GM21717 (cell line): ENCODE measurements around the gene SCN4A.
A peak's percentile ranks its signal among the peaks of the same experiment; 100 is the strongest.
"Not testable (repeated sequence)": the region's sequence is repeated elsewhere in the genome, so short reads cannot be mapped to it uniquely, and the experiment has no call there.

Source experiments
- ATAC-seq: cut with Tn5 transposase; IDR thresholded peaks from one replicate; pipeline ENCODE4 v1.9.1; 2021; ENCODE audit warnings: mild to moderate bottlenecking, moderate library complexity; ENCODE audit not compliant: unreplicated experiment

The SCN4A gene

DNA sequence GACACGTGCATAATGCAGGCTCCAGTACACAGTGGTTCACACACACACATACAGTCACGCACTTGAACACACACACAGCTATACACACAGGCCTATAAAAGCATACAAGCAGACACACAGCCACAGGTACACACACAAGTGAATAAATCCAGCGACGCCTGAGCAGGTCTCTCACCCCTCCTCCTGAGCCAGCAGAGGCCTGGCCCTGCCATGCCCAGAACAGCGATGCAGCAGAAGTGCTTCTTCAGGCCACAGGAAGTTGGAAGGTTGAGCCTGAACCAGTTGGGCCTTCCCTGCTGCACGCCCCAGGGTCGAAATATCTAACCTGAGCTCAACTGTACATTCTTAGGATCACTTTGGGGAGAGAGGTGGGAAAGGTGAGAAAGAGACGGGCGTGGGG lies 33.3 kb downstream of the SCN4A start:
- ATAC-seq, result no peak

DNA sequence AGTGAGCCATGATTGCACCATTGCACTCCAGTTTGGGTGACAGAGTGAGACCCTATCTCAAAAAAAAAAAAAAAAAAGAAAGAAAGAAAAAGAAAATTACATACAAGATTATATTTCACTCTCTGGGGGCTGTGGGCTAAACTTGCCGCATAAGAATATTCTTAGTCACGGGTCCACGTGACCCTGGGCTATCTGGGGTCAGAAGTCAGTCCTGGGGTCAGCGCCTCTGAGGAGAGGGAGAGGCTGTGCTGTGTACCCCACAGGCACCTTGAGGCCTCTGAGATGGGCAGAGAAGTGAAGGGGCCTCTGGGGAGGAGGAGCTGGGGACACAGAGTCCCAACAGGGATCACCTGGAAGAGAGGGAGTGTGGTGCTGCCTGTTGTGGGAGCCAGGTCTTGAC lies 34.8 kb downstream of the SCN4A start:
- no peak for ATAC-seq

DNA sequence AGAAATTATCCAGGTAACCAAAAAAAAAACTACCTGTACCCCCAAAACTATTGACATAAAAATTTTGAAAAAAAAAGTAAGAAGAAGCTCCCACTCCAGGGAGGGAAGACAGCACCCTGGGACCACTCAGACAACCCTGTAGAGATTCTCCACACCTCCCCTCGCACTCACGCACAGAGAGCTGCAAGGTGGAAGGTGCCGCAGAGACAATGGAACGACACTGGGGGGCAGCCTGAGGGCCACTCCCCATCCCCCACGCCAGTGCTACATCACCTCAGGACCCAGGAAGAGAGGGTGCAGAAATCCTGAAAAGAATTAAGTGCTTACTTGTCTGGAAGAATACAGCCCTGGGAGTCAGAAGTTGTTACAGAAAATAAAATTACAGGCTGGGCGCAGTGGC lies 35.4 kb downstream of the SCN4A start:
- ATAC-seq, result no peak

DNA sequence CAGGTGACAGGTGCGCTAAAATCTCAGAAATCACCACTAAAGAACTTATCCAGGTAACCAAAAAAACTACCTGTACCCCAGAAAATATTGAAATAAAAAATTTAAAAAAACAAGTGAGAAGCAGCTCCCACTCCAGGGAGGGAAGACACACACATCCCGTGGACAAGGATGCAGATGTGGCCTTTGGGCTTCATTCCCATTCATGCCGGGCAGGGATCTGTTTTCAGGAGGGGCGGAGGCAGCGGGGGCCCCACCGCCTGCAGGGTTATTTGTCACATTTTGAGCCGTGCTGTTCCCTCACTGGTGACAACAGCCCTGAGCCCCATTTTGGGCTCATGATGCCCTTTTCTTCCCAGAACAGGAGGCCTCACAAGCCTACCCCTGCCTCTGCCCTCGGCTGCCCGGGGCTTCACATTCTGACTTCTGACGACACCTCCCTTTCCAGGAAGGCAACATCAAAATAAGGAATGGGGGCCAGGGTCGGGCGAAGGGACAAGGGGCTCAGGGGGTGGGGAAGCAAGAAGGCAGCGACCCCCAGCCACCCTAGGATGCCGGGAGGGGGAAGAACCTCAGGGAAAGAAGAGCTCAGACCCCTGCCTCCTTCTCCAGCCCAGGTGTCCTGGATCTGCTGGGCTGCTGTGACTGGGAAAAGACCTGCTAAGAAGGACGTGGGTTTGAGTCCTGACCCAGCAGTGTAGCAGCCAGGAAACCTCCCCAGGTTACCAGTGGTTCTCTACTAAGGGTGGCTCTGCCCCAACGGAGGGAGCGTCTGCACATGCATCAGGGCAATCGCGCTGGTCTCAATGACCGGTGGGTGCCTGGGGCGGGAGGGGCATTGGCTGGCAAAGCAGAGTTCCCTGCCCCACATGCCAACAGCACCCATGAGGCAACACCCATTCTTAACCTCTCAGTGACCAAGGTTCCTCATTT lies 38.3 kb downstream of the SCN4A start:
- no peak for ATAC-seq

DNA sequence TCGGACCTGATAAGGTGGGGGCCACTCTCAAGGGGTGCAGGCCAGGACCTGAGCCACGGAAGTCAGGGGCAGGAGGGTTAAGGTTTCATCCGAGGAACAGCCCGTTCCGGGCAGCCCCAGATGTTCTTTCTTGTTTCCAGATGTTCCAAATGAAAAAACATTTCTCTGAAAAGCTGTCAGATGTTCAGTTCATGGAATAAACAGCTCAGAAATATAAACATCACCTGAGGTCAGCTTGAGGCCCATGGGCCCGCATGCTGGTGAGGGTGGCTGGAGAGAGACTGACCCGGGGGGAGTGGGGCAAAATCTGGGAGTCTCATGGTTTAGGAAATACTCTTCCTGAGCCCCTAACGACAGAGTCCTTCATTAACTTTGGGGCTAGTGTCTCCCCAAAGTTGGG lies 39.1 kb downstream of the SCN4A start:
- ATAC-seq, result no peak

DNA sequence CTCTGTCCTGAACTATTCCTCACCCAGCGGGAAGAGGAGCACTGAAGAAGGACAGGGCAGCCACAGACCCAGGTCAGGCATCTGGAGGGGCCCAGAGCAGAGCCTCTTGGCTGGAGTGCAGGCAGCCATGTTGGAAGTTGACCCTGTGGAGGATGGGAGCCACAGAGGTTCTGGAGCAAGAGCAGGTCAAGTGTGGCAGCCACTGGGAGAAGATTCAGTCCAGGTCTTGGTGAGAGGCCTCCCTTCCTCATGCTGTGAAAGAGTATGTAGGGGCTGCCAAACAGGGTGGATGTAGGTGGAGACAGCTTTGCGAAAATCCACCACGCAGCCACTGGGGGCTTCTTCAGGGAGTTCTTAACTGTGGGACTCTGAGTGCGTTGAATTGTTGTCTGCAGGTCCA lies 40.0 kb downstream of the SCN4A start:
- peak; percentile 19 for ATAC-seq

DNA sequence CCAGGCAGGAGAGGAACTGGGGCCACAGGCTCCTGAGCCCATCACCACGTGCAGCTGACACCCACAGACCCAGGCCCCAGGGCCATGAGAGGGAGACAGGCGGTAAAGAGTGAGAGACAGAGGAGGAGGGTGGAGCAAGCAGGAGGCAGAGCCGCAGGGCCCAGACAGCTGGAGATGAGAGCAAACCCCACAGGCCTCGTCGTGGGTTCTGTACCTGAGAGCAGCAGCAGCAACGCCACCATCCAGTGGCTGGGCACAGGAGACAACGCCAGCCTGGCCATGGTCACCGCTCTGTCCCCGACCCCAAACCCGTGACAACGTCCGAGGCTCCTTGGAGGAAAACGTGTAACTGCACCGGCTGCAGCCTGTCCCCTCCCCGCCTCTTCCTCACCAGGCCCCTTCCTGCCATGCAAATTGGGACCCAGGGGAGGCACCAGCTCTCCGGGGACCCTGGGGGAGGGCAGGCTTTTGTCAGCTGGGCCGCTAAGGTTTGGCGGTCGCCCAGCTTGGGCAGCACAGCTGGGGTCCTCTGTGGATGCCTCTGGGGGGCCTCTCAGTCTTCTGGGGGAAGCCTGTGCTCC lies 40.6 kb downstream of the SCN4A start, which contains the start of gene CD79B:
TSS of gene CD79B (minus strand) at position 351 of the 581 bp plus-strand sequence. CDS start at position 281, 70 bp downstream.
- peak; percentile 62 for ATAC-seq

DNA sequence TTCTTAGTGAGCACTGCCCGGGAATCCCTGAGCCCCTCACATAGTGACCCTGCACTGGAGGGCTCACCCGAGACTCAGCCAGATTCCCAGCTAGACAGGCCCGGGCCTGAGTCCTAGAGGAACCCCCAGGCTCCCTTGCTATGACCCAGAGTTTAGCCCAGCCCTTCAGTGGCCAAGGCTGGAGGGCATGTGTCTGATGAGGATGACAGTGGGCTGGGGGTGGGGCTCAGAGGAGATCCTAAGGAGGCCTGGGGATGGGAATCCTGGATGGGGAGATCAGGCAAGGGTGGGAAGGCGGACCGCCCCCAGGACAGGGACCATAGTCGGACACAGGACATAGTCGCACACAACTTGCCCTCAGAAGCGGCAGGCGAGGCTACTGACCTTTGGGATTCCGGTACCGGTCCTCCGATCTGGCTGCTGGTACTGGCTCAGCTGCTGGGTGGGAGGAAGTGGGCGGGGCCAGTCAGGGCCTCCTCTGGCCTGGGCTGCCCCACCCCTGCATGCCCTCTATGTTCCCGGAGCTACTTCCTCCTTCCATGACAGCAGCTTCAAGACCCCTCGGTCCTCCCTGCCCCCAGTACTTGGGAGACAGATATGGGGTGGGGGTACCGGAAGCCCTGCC lies 41.7 kb downstream of the SCN4A start:
- no peak for ATAC-seq

DNA sequence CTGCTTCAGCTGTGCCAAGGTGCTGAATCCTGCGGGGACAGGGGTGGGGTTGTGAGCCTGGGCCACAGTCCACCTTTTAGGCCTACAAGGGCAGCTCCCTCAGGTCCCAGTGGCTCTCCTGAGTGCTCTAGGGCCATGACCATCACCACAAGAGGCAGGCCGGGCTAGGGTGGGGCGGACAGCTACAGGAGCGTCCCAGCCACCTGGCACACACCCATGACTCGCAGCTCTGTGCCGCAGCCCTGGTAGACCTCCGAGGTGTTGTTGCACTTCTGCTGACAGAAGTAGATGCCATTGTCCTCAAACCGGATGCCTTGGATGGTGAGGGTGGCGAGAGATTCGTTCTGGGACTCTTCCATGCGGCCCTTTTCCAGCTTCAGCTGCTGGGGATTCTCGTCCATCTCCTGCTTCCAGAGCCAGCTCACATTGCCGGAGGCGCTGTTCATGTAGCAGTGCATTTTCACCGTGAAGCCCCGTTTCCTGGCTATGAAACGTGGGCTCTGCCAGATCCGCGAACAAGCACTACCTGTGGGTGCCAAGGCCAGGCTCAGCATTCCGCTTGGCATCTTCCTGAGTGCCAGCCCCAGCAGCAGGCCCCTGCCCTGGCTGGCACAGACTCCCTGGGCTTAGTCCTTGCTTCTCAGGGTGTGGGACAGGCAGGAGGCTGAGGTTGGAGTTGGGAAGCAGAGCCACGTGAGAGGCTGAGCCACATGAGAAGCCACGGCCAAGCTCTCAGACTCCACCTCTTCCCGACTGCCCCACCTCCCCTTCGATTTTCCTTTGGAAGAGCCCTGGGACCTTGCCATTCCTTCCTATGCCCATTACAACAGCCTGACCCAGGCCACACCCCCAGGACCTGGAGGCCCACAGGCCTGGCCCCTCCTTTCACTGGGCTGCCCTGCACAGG lies 42.6 kb downstream of the SCN4A start:
- ATAC-seq, result no peak

DNA sequence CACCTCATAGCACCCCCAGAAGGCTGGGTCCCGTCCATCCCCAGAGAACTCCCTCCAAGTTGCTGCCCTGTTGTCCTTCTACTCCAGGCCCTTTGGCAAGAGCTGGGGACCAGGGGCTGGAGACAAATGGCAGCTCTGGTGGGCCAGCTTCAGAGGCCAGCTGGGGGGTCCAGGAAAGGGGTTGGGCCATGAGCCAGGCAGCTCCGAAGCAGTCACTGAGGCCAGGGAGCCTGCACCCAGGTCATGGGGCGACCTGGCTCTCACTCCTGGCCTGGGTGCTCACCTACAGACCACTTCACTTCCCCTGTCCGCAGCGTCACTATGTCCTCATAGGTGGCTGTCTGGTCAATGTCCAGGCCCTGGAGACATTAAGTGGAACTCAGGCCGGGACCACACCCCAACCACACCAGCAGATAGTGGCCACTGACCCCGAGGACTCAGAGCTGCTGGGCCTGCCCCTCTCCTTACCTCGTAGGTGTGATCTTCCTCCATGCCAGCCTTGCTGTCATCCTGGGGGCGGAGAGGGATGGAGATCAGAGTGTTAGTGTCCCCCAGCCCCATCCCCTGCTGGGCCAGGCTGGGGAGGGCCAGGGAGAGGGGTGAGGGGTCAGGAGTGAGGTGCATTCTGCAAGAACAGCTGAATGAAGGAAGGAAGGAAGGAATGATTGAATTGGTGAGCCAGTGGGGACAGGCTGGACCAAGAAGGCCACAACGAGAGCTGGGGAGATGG lies 43.6 kb downstream of the SCN4A start:
- ATAC-seq, result no peak

DNA sequence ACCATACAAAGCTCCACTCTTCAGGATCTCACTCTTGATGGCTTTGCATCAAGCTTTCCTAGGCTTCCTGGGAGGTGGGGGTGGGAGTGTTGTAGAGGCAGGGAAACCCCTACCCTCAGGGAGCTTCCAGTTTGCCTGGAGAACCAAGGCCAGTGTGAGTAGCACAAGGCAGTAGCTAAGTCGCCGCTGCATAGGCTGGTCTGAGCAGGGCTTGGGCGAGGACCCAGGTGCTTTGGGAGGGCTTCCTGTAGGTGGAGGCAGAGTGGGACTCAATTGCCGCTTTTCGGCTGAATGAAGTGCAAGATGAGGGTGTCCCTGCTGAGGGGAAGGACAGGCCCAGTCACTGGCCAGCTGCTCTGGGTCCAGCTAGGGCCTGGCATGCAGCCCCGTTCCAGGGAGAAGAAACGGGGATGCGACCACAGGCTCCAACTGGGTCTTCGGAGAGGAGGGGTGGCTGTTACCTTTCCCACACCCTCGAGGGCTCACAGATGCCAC lies 44.5 kb downstream of the SCN4A start:
- no peak for ATAC-seq

DNA sequence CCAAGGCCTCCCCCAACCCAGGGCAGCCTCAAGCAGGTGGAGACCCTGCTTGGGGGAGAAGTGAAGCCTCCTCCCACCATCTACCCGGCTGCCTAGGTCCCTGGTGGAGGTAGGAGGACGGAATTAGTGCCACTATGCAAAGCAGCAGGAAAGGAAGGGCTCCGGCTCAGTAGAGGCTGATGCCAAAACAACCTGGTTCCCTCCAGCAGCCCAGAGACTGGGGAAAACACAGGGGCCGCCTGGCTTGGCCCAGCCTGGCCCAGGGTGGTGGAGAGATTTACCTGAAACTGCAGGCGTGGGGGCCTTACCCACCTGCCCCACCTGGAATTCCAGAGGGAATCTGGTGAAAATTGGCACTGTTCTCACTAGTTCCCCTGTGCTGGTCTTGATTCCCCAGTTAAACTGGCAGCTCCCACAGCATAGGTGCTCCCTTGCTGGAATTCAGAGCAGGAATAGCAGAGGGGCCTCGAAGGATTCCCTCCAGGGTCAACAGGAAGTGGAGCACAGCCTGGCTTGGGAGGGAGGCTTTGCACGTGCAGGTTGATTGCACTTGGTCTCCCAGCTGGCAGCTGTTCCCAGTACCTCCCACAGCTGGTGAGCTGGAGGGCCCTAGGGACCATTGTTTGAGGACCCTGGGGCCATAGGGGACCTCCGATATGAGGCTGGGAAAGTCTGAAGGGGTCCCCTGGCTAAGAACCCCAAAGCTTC lies 45.1 kb downstream of the SCN4A start:
- no peak for ATAC-seq

DNA sequence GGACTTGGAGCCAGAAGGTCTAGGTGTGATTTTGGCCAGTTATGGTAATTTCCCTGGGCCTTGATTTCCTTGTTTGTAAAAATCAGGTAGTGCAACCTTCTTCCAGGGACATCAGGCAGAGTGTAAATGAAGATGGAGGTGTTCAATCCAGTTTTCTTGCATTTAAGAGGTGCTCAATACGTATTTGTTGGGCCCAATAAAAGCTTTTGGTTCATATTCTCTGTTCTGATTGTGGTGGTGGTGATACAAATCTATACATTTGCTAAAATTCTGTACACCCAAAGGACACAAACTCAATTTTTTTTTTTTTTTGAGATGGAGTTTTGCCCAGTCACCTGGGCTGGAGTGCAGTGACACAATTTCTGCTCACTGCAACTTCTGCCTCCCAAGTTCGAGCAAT lies 46.6 kb downstream of the SCN4A start:
- no peak for ATAC-seq

DNA sequence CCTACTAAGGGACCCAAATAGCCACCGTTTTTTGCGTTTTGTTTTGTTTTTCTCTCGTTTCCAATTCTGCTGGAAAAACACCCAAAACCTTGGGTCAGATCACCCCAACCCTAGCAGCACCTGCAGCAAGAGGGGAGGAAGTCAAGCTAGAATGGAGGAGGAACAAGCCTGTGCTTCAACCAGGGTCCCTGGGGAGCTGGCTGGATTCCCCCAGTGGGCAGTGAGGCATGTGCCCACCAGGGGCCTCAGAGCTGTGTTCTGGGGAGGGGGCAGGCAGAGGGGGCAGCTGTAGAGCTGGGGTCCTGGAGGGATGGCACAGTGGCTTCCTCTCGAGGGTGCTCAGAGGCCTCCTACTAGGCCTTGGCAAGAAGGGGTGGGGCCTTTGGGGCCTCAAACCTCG lies 47.1 kb downstream of the SCN4A start:
- no peak for ATAC-seq

DNA sequence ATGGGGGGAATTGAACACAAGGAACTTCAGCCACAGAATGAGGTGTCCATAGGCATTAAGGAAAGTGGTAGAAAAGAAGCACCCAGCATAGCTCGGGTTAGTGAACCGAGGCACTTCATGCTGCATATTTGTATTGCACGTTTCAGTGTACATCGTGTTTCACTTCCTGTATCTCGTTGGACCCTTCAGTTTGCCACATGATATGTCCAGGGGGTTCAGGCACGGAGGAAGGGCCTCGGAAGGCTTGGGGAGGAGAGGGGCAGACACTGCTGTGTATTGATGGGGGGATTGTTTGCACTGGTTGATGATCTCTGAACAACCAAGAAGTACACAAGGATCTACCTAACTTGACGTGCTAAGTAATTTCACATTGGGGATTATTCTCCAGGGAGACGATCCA lies 50.3 kb downstream of the SCN4A start:
- peak; percentile 58 for ATAC-seq

DNA sequence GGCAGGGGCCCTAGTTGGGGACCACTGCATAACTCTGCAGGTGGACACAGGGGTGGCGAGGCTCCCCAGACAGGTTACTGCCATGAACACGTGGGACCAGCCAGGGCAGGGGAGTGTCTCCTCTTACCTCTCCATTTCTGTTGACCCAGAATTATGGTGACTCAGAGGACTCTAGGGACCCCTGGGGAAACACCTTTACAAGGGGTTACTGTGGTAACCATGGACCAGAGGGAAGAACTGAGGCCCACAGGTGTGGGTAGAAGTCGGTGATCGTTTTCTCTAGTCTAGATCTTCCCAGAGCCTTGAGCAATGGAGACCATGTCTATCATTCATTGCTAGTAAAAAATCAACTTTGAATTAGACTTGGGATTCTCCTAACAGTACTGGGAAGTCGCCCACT lies 51.9 kb downstream of the SCN4A start:
- not testable (repeated sequence) for ATAC-seq

DNA sequence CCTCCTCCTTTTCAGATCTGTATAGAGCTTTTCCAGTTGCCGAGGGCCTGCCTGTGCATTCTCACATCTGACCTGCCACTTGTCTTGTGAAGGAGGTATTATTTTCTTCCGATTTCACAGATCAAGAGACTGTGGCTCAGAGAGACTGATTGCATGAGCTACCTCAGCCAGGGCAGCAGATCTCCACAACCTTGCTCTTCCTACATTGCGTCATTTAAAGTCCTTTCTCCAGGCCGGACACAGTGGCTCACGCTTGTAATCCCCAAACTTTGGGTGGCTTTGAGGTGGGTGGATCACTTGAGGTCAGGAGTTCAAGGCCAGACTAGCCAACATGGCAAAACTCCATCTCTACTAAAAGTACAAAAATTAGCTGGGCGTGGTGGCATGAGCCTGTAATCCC lies 52.7 kb downstream of the SCN4A start:
- ATAC-seq, result not testable (repeated sequence)

DNA sequence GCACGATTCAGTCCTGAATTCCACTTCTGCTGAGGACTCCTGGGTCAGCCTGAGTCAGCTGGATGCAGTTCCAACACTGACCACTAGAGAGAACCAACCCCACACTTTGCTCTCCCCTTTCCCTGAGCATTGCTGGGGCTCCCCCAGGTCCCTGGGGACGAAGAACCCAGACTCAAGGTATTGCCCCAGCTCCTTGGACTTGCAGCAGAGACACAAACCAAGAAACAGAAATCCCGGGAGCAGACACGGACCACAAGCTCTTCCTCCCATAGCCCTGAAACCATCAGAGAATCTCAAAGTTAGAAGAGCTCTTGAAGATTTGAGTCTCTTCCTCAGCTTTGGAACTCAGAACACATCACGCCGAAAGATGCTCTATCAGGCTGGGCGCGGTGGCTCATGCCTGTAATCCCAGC lies 53.4 kb downstream of the SCN4A start:
- peak; percentile 62 for ATAC-seq

DNA sequence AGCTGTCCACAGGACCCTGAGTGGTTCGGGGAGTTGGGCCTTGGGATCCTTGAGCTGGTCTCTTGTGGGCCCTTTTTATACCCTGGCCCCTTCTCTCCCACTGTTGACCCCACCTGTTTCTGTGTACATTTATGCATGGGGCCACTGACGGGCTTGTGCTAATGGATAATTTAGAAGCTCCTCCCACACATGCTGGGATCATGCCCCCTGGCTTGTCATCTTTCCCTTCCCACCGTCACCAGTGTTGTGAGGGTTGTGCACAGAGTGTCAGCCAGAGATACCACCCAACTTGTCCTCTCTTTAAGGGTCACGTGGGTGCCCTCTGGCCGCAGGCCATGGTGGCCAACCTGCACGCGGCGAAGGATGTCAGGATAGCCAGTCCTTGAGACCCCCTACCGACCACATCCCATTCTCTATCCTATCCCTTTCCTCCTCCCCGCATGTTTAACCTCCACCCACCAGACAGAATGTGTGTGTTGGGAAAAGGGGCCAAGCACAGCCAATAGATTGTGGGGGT lies 53.9 kb downstream of the SCN4A start, which contains the start of gene GH1:
TSS of gene GH1 (minus strand) at position 51 of the 517 bp plus-strand sequence. CDS start 63 bp downstream, outside the sequence.
- not testable (repeated sequence) for ATAC-seq
